GM12878 (cell line): ENCODE results near the gene CHRDL2.

Source experiments
- ASH2L ChIP-seq: fragments of 300-600, 200-600 bp; sonication (generic); IDR thresholded peaks from 2 replicates; pipeline ENCODE4 v1.6.1; 2017; ENCODE audit warnings: low read depth, mild to moderate bottlenecking, borderline replicate concordance
- CREM ChIP-seq: IDR thresholded peaks from 2 replicates; pipeline ENCODE4 v1.6.1; 2014; ENCODE audit warnings: antibody characterized with exemption, low read depth
- CTCF ChIP-seq, 3 experiments: IDR thresholded peaks in 2 of 3; conservative IDR thresholded peaks in 1 of 3; 2 replicates each; pipeline ENCODE4 v1.5.1; 2011; ENCODE audit warnings: low read depth in 3 of 3, low read length in 3 of 3, mild to moderate bottlenecking in 3 of 3, control low read depth in 2 of 3, moderate library complexity in 2 of 3, inconsistent platforms in 1 of 3, mixed read lengths in 1 of 3; ENCODE audit not compliant: control insufficient read depth in 2 of 3, insufficient read depth in 1 of 3; ENCODE audit errors: extremely low read depth in 1 of 3
- EP300 ChIP-seq, 2 experiments: fragments of 150-350 bp in 1 of 2; IDR thresholded peaks; 2 replicates each; pipeline ENCODE4 v1.6.1; 2011 to 2012; ENCODE audit warnings: low read depth in 2 of 2, low read length in 2 of 2, borderline replicate concordance in 1 of 2, improper control_type of control experiment in 1 of 2, inconsistent platforms in 1 of 2; ENCODE audit not compliant: control insufficient read depth in 1 of 2
- KDM1A ChIP-seq: fragments of 200-600 bp; sonication (generic); IDR thresholded peaks from 2 replicates; pipeline ENCODE4 v1.6.1; 2016; ENCODE audit warnings: borderline replicate concordance
- MYC ChIP-seq: IDR thresholded peaks from 2 replicates; pipeline ENCODE4 v1.6.1; 2011; ENCODE audit warnings: mild to moderate bottlenecking, low read length, moderate library complexity, inconsistent platforms; ENCODE audit not compliant: insufficient read depth, insufficient replicate concordance, insufficient read length, severe bottlenecking
- RAD21 ChIP-seq: IDR thresholded peaks from 2 replicates; pipeline ENCODE4 v1.6.1; 2011; ENCODE audit warnings: mild to moderate bottlenecking, low read depth, low read length, moderate library complexity; ENCODE audit not compliant: insufficient read depth
- TCF7 ChIP-seq: IDR thresholded peaks from 2 replicates; pipeline ENCODE4 v1.6.1; 2014; ENCODE audit warnings: antibody characterized with exemption, borderline replicate concordance
- USF1 ChIP-seq: IDR thresholded peaks from 2 replicates; pipeline ENCODE4 v1.6.1; 2011; ENCODE audit warnings: borderline replicate concordance, low read depth, mild to moderate bottlenecking, moderate library complexity, mixed read lengths, low read length; ENCODE audit not compliant: insufficient read depth; ENCODE audit errors: extremely low read length
- YBX1 ChIP-seq: fragments of 450-650 bp; IDR thresholded peaks from 2 replicates; pipeline ENCODE4 v1.6.1; 2016; ENCODE audit warnings: antibody characterized with exemption
- YY1 ChIP-seq: IDR thresholded peaks from 2 replicates; pipeline ENCODE4 v1.6.1; 2011; ENCODE audit warnings: low read depth, mild to moderate bottlenecking, low read length

- TF ChIP-seq CTCF (IDR thresholded peaks at IDR 0.05 in 2 of 3, conservative IDR thresholded peaks at IDR 0.05 in 1 of 3; ENCODE audit: control insufficient read depth in 2 of 3, extremely low read depth in 1 of 3, insufficient read depth in 1 of 3, low read depth in 3 of 3, low read length in 3 of 3) (no peak), ASH2L (no peak), TCF7 (no peak), YY1 (no peak), KDM1A (no peak), MYC (no peak), EP300 (IDR thresholded peaks at IDR 0.05; ENCODE audit: borderline replicate concordance in 1 of 2, control insufficient read depth in 1 of 2, low read depth in 2 of 2, low read length in 2 of 2) (no peak), CREM (no peak), YBX1 (no peak), RAD21 (no peak), USF1 (no peak)
These were observed 1.8 kb downstream of the CHRDL2 start for GRCh38 chr11:74729397-74729796.
